Tibial nerve (tissue), 4 donors: Measurements from ENCODE around the gene TXNDC12. TPM values are rescaled to one million over a fixed set of nuclear protein-coding genes. Genes with fewer than 3 reads are reported as not detected.

Experiments
- DNase-seq, 2 donors: peaks; one replicate each; pipeline ENCODE4 v3.0.0-alpha.2; 2019; ENCODE audit warnings: low spot score in 2 of 2
- H3K27ac ChIP-seq, 4 donors: fragments of 200-600 bp; sonication (generic) in 3 of 4; one replicate each; pipeline ENCODE4 v1.5.1; 2017 to 2019; ENCODE audit warnings: mild to moderate bottlenecking in 1 of 4
- H3K27me3 ChIP-seq, 2 donors: fragments of 200-600 bp; sonication (generic) in 1 of 2; one replicate each; pipeline versions ENCODE4 v1.5.1 to v1.6.0; 2017 to 2019
- H3K36me3 ChIP-seq, 3 donors: fragments of 200-600 bp; sonication (generic); one replicate each; pipeline ENCODE4 v1.5.1; 2018 to 2019
- H3K4me1 ChIP-seq, 4 donors: fragments of 200-600 bp; sonication (generic) in 3 of 4; one replicate each; pipeline ENCODE4 v1.5.1; 2017 to 2019
- H3K4me3 ChIP-seq, 4 donors: fragments of 200-600 bp; sonication (generic) in 3 of 4; one replicate each; pipeline ENCODE4 v1.5.1; 2017 to 2019; ENCODE audit warnings: mild to moderate bottlenecking in 1 of 4, moderate library complexity in 1 of 4
- H3K9me3 ChIP-seq, 4 donors: fragments of 200-600 bp; sonication (generic) in 3 of 4; one replicate each; pipeline ENCODE4 v1.5.1; 2017 to 2019
- CTCF ChIP-seq, 5 experiments: fragments of 200-600 bp in 3 of 5; fragments of 450-650 bp in 2 of 5; sonication (generic) in 3 of 5; IDR thresholded peaks; one replicate each; pipeline ENCODE4 v1.5.1; 2016 to 2019; ENCODE audit warnings: antibody characterized with exemption in 5 of 5, mild to moderate bottlenecking in 3 of 5, moderate library complexity in 2 of 5
- EP300 ChIP-seq, 2 donors: sonication (generic); formaldehyde crosslinking; IDR thresholded peaks; one replicate each; pipeline ENCODE4 v1.6.1; 2017; ENCODE audit warnings: antibody characterized with exemption in 2 of 2, mild to moderate bottlenecking in 1 of 2
- POLR2A ChIP-seq, 2 donors: fragments of 450-650 bp; IDR thresholded peaks; one replicate each; pipeline ENCODE4 v1.6.1; 2017; ENCODE audit warnings: antibody characterized with exemption in 2 of 2, mild to moderate bottlenecking in 2 of 2, moderate library complexity in 2 of 2
- WGBS, 2 donors: methylation state at CpG; one replicate each; pipeline ENCODE4 v1.1.5; 2018; 5-methylcytosine and 5-hydroxymethylcytosine counted together
- total RNA-seq, 4 donors: library from RNA; depleted of rRNA; stranded (reverse); fragments of >200 nt; gene quantifications; one replicate each; pipeline ENCODE4 v1.1.0, GENCODE V29; 2016

Gene TXNDC12
- total RNA-seq, 4 donors from 2014 or later, result 32.7 to 65.6 (median 37.4) TPM

GRCh38 chr1:51989582-51990477, 65.2 kb downstream of the TXNDC12 start:
- DNase-seq, result no peak
- H3K36me3 ChIP-seq, result no peaks in the 10 kb centered on the region
- H3K4me1 ChIP-seq, result peaks cover 0 to 11% (median 3%) of the 10 kb centered on the region in 4 donors
- WGBS, 2 donors, result 12 to 16% methylated on average over 26 to 39 of the region's 47 CpGs
- H3K27me3 ChIP-seq, result peaks cover 0 to 53% of the 10 kb centered on the region in 2 donors
- TF ChIP-seq EP300 (IDR thresholded peaks at IDR 0.05) (no peak), CTCF (IDR thresholded peaks at IDR 0.05) (no peak), POLR2A (IDR thresholded peaks at IDR 0.05) (no peak)
- H3K4me3 ChIP-seq, result peak overlapping the region; percentile 19 to 53 (median 36)
- no peak overlapping the region for H3K27ac ChIP-seq
- no peaks in the 10 kb centered on the region for H3K9me3 ChIP-seq

DNA sequence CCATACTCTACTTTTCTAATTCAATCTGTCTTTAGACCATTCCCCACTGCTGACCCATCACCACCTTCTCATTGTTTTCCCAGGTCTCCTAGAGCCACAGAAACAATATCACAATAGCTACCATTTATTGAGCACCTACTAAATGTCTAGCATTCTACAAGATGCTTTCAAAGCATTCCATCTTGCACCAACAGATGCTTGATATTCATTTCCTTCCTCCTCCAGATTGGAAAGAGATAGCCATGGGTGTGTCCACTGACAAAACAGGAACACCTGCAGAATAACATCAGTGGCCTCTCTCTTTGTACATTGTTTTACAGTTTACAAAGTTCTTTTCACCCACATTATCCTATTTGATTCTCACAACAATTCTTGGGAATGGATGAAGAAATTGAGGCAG, 66.7 kb downstream of the TXNDC12 start:
- Histone ChIP-seq H3K9me3 (no peaks in the 10 kb centered on the region), H3K4me1 (peaks cover 0 to 11% (median 3%) of the 10 kb centered on the region in 4 donors), H3K36me3 (no peaks in the 10 kb centered on the region), H3K4me3 (no peak overlapping the region), H3K27me3 (peaks cover 0 to 49% of the 10 kb centered on the region in 2 donors), H3K27ac (no peak overlapping the region)
- DNase-seq, result no peak
- TF ChIP-seq CTCF (IDR thresholded peaks at IDR 0.05) (no peak), POLR2A (IDR thresholded peaks at IDR 0.05) (no peak), EP300 (IDR thresholded peaks at IDR 0.05) (no peak)

DNA sequence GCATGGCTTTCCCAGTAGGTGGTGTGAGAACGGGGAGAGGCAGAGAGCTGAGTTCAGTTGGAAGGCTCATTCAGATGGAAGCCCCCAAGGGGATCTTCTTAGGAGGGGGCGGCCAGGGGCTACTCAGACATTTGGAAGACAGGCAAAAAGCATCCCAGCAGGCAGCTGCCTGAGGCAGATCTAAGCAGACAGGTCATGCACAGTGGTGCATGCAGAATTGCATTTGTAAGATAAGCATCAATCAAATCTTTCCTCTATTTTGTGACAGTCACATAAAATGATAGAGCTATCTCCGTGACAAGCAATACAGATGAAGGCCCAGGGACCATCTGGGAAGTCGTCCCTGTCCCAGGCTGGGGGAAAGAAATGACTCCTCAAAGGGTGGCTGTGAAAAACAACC, 68.3 kb downstream of the TXNDC12 start:
- TF ChIP-seq CTCF (IDR thresholded peaks at IDR 0.05), result no peak
- no peak for TF ChIP-seq EP300 (IDR thresholded peaks at IDR 0.05)
- TF ChIP-seq POLR2A (IDR thresholded peaks at IDR 0.05), result no peak
- H3K27me3 ChIP-seq, result peaks cover 0 to 33% of the 10 kb centered on the region in 2 donors
- 51 to 66% methylated on average over 4 of the region's 4 CpGs for WGBS, 2 donors
- DNase-seq, result no peak
- H3K27ac ChIP-seq, result no peak overlapping the region
- H3K9me3 ChIP-seq, result no peaks in the 10 kb centered on the region
- H3K4me1 ChIP-seq, result peaks cover 0 to 11% (median 3%) of the 10 kb centered on the region in 4 donors
- no peaks in the 10 kb centered on the region for H3K36me3 ChIP-seq
- H3K4me3 ChIP-seq, result no peak overlapping the region

DNA sequence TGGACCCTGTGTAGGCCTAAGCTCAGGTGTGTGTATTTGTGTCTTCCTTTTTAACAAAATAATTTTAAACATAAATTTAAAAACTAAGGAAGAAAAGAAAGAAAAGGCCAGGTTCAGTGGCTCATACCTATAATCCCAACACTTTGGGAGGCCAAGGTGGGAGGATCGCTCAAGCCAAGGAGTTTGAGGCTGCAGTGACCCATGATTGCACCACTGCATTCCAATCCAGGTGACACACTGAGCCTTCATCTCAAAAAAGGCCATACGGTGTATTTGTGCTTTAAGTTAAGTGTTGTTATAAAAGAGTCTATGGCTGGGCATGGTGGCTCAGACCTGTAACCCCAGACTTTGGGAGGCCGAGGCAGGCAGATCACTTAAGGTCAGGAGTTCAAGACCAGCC, 72.8 kb downstream of the TXNDC12 start:
- Histone ChIP-seq H3K9me3 (no peaks in the 10 kb centered on the region), H3K27me3 (no peaks in the 10 kb centered on the region), H3K36me3 (no peaks in the 10 kb centered on the region), H3K4me3 (no peak overlapping the region), H3K27ac (no peak overlapping the region), H3K4me1 (no peaks in the 10 kb centered on the region)
- WGBS, 2 donors, result 85 to 90% methylated on average over 3 of the region's 3 CpGs
- DNase-seq, result no peak
- TF ChIP-seq POLR2A (IDR thresholded peaks at IDR 0.05) (no peak), EP300 (IDR thresholded peaks at IDR 0.05) (no peak)

DNA sequence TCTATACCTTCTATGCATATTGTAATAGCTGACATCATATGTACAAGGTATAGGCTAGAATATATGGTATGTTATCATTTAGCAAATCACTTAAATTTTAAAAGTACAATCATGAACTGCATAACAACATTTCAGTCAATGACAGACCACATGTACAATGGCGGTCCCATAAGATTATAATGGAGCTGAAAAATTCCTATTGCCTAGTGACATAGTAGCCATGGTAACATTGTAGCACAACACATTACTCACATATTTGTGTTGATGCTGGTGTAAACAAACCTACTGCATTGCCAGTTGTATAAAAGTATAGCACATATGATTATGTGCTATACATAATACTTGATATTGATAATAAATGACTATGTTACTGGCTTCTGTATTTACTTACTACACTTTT, 73.4 kb downstream of the TXNDC12 start:
- no peaks in the 10 kb centered on the region for H3K36me3 ChIP-seq
- no peaks in the 10 kb centered on the region for H3K4me1 ChIP-seq
- TF ChIP-seq CTCF (IDR thresholded peaks at IDR 0.05) (no peak), EP300 (IDR thresholded peaks at IDR 0.05) (no peak), POLR2A (IDR thresholded peaks at IDR 0.05) (no peak)
- no peak overlapping the region for H3K4me3 ChIP-seq
- no peak overlapping the region for H3K27ac ChIP-seq
- no peaks in the 10 kb centered on the region for H3K9me3 ChIP-seq
- H3K27me3 ChIP-seq, result peaks cover 0 to 3% of the 10 kb centered on the region in 2 donors
- DNase-seq, result no peak
- 85 to 88% methylated on average over 1 of the region's 1 CpG for WGBS, 2 donors
